ENCODE data around the gene CARD14.

The CARD14 gene

GRCh38 chr17:80244871-80245509, 75.2 kb downstream of the CARD14 start:
- TF ChIP-seq CTCF (IDR thresholded peaks at IDR 0.05; ENCODE audit: insufficient read depth, low read depth, low read length, missing control alignments): no peak
- no peak overlapping the region for H3K4me3 ChIP-seq (ENCODE audit: low read depth, low read length)
- no peak for DNase-seq (ENCODE audit: low read depth)

- no peak overlapping the region for H3K4me3 ChIP-seq (ENCODE audit: low read depth, low read length)
- no peak for DNase-seq (ENCODE audit: low read depth)
- no peak for TF ChIP-seq CTCF (IDR thresholded peaks at IDR 0.05; ENCODE audit: insufficient read depth, low read depth, low read length, missing control alignments)
These were observed 75.9 kb downstream of the CARD14 start for GRCh38 chr17:80245566-80246265.

- no peak for TF ChIP-seq CTCF (IDR thresholded peaks at IDR 0.05; ENCODE audit: insufficient read depth, low read depth, low read length, missing control alignments)
- no peak for DNase-seq (ENCODE audit: low read depth)
- no peak overlapping the region for H3K4me3 ChIP-seq (ENCODE audit: low read depth, low read length)
These were observed 76.4 kb downstream of the CARD14 start for GRCh38 chr17:80246266-80246681.

GRCh38 chr17:80246726-80247125, 76.9 kb downstream of the CARD14 start:
- TF ChIP-seq CTCF (IDR thresholded peaks at IDR 0.05; ENCODE audit: insufficient read depth, low read depth, low read length, missing control alignments): no peak
- H3K4me3 ChIP-seq (ENCODE audit: low read depth, low read length): no peak overlapping the region
- no peak for DNase-seq (ENCODE audit: low read depth)

GRCh38 chr17:80247561-80247960, 77.7 kb downstream of the CARD14 start:
- TF ChIP-seq CTCF (IDR thresholded peaks at IDR 0.05; ENCODE audit: insufficient read depth, low read depth, low read length, missing control alignments): no peak
- no peak overlapping the region for H3K4me3 ChIP-seq (ENCODE audit: low read depth, low read length)
- no peak for DNase-seq (ENCODE audit: low read depth)

- no peak overlapping the region for H3K4me3 ChIP-seq (ENCODE audit: low read depth, low read length)
- no peak for TF ChIP-seq CTCF (IDR thresholded peaks at IDR 0.05; ENCODE audit: insufficient read depth, low read depth, low read length, missing control alignments)
- no peak for DNase-seq (ENCODE audit: low read depth)
These were observed 78.4 kb downstream of the CARD14 start for GRCh38 chr17:80248001-80248893.
